PFSK-1 (cell line): ENCODE measurements around the gene CWF19L1.

Experiments used
- FOXP2 ChIP-seq: optimal IDR thresholded peaks from 2 replicates; pipeline ENCODE3; 2011; ENCODE audit warnings: borderline replicate concordance, control low read depth, inconsistent platforms; ENCODE audit not compliant: insufficient read depth; ENCODE audit errors: extremely low read length, extremely low read depth
- POLR2AphosphoS5 ChIP-seq: IDR thresholded peaks from 2 replicates; pipeline ENCODE4 v1.6.1; 2012; ENCODE audit warnings: low read depth, mild to moderate bottlenecking, control low read depth, low read length, moderate library complexity
- REST ChIP-seq, 2 experiments: IDR thresholded peaks; 2 replicates each; pipeline versions ENCODE4 v1.6.1 to v1.8.0; 2011 to 2012; ENCODE audit warnings: low read depth in 2 of 2, low read length in 2 of 2, control low read depth in 1 of 2, inconsistent platforms in 1 of 2, mild to moderate bottlenecking in 1 of 2, moderate library complexity in 1 of 2; ENCODE audit not compliant: insufficient read depth in 1 of 2
- SIN3A ChIP-seq: IDR thresholded peaks from 2 replicates; pipeline ENCODE4 v1.6.1; 2012; ENCODE audit warnings: mild to moderate bottlenecking, low read length, moderate library complexity, borderline replicate concordance; ENCODE audit not compliant: insufficient read depth
- TAF1 ChIP-seq: IDR thresholded peaks from 2 replicates; pipeline ENCODE4 v1.6.1; 2012; ENCODE audit warnings: low read length, control low read depth, borderline replicate concordance; ENCODE audit not compliant: insufficient read depth

The CWF19L1 gene

GRCh38 chr10:100245484-100246220, 21.8 kb downstream of the CWF19L1 start:
- TF ChIP-seq FOXP2 = no peak
- no peak for TF ChIP-seq TAF1
- TF ChIP-seq POLR2AphosphoS5 = no peak

- no peak for TF ChIP-seq REST (IDR thresholded peaks at IDR 0.05; ENCODE audit: insufficient read depth in 1 of 2, low read depth in 2 of 2, low read length in 2 of 2)
- no peak for TF ChIP-seq FOXP2
- TF ChIP-seq SIN3A = no peak
- no peak for TF ChIP-seq POLR2AphosphoS5
- no peak for TF ChIP-seq TAF1
These were observed 27.6 kb downstream of the CWF19L1 start for GRCh38 chr10:100239851-100240250.

- no peak for TF ChIP-seq TAF1
- TF ChIP-seq FOXP2 = no peak
- no peak for TF ChIP-seq SIN3A
- no peak for TF ChIP-seq REST (IDR thresholded peaks at IDR 0.05; ENCODE audit: insufficient read depth in 1 of 2, low read depth in 2 of 2, low read length in 2 of 2)
- TF ChIP-seq POLR2AphosphoS5 = no peak
These were observed 29.0 kb downstream of the CWF19L1 start for GRCh38 chr10:100238429-100238828.

- TF ChIP-seq TAF1 = no peak
- no peak for TF ChIP-seq SIN3A
- no peak for TF ChIP-seq FOXP2
- no peak for TF ChIP-seq POLR2AphosphoS5
- no peak for TF ChIP-seq REST (IDR thresholded peaks at IDR 0.05; ENCODE audit: insufficient read depth in 1 of 2, low read depth in 2 of 2, low read length in 2 of 2)
These were observed 35.3 kb downstream of the CWF19L1 start for GRCh38 chr10:100232101-100232500.

GRCh38 chr10:100229819-100230422, 37.5 kb downstream of the CWF19L1 start:
- no peak for TF ChIP-seq FOXP2
- TF ChIP-seq POLR2AphosphoS5 = no peak
- TF ChIP-seq REST (IDR thresholded peaks at IDR 0.05; ENCODE audit: insufficient read depth in 1 of 2, low read depth in 2 of 2, low read length in 2 of 2) = no peak
- TF ChIP-seq SIN3A = no peak
